Kidney epithelial cell (primary cell): ENCODE data around the gene KCNT2. TPM values are rescaled to one million over a fixed set of nuclear protein-coding genes. Genes with fewer than 3 reads are reported as not detected.

Experiments
- DNase-seq: peaks from one replicate; pipeline ENCODE4 v3.0.0-alpha.2; 2010; ENCODE audit warnings: low read depth
- H3K27me3 ChIP-seq: 2 replicates; pipeline ENCODE4 v1.6.0; 2011; ENCODE audit warnings: low read length; ENCODE audit not compliant: control insufficient read depth, insufficient read depth
- H3K36me3 ChIP-seq: 2 replicates; pipeline ENCODE4 v1.5.1; 2011; ENCODE audit warnings: low read length; ENCODE audit not compliant: control insufficient read depth, insufficient read depth
- H3K4me3 ChIP-seq: 2 replicates; pipeline ENCODE4 v1.5.1; 2011; ENCODE audit warnings: low read depth, mild to moderate bottlenecking, control low read depth, low read length
- total RNA-seq: library from RNA; depleted of rRNA; stranded (reverse); fragments of >200 nt; gene quantifications from 2 replicates; pipeline ENCODE4 v1.2.3, GENCODE V29; 2015
- TF ChIP-seq, protein P1 (sequence below): IDR thresholded peaks from 2 replicates; pipeline ENCODE4 v1.5.1; 2011; ENCODE audit warnings: mild to moderate bottlenecking, moderate library complexity, low read length, control low read depth, inconsistent platforms; ENCODE audit not compliant: insufficient read depth, poor library complexity, severe bottlenecking

KCNT2 gene
- total RNA-seq, 1 donor from 2014 or later = 1.8 TPM

- no peak for DNase-seq
- TF ChIP-seq, protein P1, sequence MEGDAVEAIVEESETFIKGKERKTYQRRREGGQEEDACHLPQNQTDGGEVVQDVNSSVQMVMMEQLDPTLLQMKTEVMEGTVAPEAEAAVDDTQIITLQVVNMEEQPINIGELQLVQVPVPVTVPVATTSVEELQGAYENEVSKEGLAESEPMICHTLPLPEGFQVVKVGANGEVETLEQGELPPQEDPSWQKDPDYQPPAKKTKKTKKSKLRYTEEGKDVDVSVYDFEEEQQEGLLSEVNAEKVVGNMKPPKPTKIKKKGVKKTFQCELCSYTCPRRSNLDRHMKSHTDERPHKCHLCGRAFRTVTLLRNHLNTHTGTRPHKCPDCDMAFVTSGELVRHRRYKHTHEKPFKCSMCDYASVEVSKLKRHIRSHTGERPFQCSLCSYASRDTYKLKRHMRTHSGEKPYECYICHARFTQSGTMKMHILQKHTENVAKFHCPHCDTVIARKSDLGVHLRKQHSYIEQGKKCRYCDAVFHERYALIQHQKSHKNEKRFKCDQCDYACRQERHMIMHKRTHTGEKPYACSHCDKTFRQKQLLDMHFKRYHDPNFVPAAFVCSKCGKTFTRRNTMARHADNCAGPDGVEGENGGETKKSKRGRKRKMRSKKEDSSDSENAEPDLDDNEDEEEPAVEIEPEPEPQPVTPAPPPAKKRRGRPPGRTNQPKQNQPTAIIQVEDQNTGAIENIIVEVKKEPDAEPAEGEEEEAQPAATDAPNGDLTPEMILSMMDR = no peak
- Histone ChIP-seq H3K27me3 (no peaks in the 10 kb centered on the region), H3K4me3 (no peak overlapping the region), H3K36me3 (no peaks in the 10 kb centered on the region)
These were observed 263.8 kb downstream of the KCNT2 start for GRCh38 chr1:196344453-196344852.

DNA sequence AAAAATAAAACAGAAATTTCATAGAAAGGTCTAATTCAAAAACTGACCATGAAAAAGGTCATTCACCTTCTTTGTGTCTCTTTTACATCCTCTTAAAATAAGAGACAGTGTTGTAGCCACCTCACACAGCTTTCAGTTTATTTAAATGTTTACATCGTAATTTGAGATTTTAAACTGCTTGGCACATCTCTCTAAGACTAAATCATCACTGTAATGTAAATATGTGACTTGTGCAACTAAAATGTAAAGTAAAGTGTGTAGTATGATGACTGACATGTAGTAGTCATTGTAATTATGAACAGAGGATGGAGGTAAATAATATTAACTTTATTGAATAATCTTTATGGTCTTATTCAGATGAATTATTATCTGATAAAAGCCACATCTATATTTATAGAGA, 283.9 kb downstream of the KCNT2 start:
- Histone ChIP-seq H3K4me3 (no peak overlapping the region), H3K27me3 (no peaks in the 10 kb centered on the region), H3K36me3 (no peaks in the 10 kb centered on the region)
- DNase-seq = no peak
- TF ChIP-seq, protein P1 = no peak

DNA sequence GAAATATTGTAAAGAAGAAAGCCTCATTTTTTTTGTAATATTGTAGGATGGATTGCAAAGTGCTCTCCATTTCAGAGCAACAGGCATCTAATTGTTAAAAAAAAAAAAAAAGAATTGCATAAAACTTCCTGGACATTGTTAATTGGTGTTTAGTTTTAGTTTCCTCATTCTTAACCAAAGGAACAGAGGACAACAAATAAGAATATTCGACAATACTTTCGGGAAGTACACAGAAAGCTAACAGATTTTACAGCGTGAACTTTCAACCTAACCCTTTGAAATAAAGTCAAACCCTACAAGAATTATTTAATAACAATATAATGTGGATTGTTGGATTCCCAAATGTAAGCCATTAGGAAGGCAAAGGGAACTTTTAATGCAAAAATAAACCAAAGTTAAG, 284.4 kb downstream of the KCNT2 start:
- no peak overlapping the region for H3K4me3 ChIP-seq
- DNase-seq = no peak
- no peaks in the 10 kb centered on the region for H3K36me3 ChIP-seq
- TF ChIP-seq, protein P1 = no peak
- H3K27me3 ChIP-seq = no peaks in the 10 kb centered on the region

DNA sequence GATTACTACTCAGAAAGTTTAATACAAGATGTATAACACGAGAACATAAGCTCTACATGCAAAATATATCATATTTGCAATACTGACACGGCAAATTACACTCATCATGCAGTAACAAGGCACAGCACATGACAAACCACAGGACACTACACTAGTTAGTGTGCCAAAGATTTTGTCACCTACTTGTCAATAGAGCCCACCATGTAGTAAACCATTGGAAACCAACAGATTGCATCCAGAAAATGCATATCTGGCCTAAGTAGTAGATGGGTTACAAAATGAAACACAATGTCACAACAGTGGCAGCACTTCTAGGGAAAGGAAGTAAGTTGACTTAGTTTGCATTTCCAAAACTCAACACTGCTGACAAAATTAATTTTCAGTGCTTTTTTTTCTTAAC, 288.9 kb downstream of the KCNT2 start:
- Histone ChIP-seq H3K36me3 (no peaks in the 10 kb centered on the region), H3K4me3 (no peak overlapping the region), H3K27me3 (no peaks in the 10 kb centered on the region)
- DNase-seq = no peak
- TF ChIP-seq, protein P1 = no peak

DNA sequence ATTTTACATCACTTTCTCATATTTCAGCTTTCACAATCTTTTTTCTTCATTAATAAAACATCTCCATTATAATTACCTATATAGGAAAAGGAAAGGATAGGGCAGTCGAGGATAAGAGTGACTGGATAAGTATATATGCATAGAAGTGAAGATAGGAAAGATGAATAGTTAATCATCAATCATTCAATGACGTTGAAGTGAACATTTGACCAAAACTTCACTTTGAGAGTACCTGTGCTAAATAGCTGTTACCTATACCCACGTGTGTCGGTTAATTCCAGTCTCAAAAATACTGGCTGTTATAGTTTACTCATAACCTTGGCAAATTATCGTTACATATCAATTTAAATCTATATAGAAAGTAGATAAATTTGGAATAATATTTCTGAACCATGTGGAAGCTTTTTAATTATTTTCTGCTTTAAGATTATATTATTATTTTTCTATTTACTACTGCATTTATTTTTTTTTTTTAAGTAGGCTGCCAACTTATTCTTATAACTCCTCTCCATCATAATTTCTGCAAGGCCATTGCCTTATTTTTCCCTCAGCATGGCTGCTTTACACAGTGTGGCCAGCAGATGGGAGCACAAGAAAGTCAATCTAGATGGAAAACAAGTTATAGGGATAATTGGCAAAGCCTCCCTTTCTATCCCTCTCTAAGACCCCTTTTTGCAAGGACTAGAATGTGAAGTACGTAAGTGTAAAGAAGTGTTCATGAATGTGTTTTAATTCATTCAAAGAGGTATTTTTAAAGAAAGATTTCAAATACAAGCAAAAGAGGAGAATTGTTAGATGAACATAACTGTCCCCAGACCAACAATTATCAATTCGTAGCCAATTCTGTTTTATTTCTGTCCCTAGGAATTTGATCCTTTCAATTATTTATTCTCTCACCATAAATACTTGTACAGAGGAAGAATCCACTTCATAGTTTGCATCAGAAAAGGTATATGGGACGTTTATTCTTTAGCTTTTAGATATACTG, 290.4 kb downstream of the KCNT2 start:
- Histone ChIP-seq H3K4me3 (no peak overlapping the region), H3K36me3 (no peaks in the 10 kb centered on the region), H3K27me3 (no peaks in the 10 kb centered on the region)
- DNase-seq = no peak
- TF ChIP-seq, protein P1 = peak; percentile 66
